ENCODE results near the gene PCAT7.
A peak's percentile ranks its signal among the peaks of the same experiment; 100 is the strongest.

The PCAT7 gene

DNA sequence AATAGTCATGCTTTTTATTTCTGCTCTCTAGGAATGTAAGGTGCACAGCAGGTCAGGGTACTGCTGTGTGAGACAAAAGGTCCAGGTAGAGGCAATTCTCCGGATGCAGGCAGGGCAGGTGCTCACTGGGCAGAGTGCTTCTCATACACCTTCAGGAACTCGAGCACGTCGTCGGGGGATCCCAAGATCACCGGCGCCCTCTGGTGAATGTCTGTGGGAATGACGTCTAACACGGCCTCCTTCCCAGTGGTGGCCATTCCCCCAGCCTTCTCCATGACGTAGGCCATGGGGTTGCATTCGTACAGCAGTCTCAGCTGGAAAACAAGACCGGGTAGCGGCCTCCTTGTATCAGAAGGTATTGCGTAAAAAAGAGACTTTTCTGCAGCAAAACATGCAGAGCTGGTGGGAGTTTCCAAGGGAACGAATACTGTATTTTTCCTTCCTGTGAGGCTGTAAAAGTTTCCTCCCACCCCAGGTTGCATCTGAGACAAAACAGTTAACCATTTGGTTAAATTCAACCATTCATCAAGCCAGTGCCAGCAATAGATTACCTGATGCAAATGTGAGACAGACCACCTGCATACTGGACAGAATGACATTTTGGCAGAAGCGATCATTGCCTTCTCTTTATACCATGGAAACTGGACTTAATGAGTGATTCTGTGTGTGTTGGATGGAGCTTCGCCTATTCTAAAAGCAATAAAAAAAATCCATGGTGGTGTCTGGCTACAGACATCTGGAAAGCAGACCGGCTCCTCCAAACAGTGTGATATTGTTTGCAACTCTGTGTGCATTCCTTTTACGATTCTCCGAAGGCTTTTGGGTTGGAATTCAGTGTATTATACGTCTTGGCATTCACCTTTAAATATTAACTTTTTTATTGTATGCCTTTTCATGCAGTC is 48.6 kb downstream of the PCAT7 start:
- peak; percentile 74 for DNase-seq (ENCODE audit: low read depth)

DNA sequence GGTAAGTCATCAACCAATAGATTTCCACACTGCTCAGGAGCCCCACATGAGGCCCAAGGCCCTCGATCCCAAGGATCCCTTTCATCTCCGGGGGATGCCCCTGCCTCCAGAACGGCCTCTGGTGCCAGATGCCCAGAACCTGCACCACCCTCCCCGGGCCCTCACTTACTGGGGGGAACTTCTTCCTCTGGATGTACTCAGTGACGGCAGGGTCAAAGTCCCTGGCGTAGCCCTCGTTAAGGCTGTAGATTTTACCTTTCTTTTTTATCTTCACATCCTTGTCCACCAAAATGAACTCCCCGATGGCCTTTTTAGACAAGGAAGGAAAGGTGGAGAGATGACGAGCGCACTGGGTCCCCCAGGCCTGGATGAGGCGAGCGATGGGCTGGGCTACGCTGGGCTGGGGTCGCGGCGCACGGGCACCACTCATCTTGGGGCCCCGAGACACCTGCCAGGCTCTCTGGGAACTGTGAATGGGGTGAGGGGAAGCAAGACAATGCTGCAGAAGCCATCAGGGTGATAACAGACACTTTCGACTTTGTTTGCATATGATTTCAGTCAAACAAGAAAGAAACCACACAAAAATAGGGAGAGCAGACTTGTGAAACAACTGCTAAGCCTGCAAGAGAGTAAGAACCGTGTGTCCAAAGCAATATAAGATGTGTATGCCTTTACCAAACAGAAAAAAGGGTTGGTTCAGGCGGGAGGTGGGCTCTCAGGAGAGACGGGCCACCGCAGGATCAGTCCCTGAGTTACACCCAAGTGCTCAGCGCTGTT is 52.0 kb downstream of the PCAT7 start:
- no peak for DNase-seq (ENCODE audit: low read depth)

DNA sequence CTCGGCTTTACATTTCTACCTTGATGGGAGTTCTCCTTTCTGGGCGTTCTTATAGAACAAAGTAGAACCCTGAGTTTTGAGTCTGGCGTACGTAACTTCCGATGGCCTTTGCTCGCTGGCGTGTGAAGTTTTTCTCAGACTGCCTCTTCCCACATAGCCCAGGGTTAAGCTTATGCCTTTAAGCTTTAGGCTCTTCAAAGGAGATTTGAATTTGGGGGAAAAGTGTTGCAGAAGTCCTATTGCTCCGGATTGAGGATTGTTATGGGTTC is 52.5 kb downstream of the PCAT7 start:
- DNase-seq (ENCODE audit: low read depth): no peak

DNA sequence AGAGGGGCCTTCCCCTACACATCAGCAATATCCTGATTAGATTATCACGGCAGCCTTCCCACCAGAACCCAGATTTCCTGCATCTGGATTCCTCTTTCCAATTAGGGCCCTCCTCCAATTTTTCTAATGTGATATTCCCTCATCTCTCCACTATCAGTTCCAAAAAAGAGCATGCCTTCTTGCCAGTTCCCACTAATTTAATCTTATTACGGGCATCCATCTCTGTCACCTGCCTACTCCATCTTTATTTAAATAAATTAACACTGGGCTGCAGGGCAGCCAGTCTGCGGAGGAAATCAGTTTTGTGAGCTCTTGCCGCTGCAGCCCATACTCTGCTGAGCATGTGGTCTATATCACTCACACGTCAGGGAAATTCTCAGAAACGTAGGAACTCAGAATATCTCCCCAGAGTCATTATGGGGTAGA is 55.3 kb downstream of the PCAT7 start:
- DNase-seq (ENCODE audit: low read depth): no peak

DNA sequence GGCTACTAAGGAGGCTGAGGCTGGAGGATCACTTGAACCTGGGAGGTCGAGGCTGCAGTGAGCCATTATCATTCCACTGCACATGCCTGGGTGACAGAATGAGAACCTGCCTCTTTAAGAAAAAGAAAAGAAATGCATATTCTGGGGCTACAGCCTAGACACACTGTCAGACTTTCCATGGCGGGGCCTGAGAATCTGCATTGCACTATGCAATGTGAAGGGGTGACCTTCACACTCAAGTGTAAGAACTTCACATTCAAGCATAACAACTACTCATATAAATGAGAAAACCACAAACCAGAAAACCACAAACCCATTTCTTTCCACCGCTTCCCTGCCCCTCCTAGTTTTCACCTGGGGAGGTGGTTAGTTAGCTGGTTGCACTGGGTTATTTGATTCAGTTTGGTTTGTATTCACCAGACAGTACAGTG is 56.8 kb downstream of the PCAT7 start:
- DNase-seq (ENCODE audit: low read depth): no peak

DNA sequence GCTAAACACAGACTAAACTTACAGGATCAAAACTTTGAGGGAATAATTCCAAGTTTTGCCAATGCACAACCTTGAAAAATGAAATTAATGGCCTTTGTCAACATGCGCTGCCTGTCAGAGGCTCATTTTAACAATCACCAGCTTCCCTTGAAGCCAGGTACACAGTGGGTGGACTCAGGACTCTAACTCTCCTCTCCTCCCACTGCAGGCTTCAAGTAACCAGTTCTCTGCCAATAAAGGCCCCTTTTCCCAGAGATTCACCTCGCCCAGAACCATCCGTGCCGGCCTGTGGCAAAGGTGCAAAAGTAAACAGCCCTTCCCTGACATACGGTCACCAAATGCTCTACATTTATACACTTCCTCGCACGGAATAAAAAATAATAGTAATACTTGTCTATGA is 57.2 kb downstream of the PCAT7 start:
- no peak for DNase-seq (ENCODE audit: low read depth)

DNA sequence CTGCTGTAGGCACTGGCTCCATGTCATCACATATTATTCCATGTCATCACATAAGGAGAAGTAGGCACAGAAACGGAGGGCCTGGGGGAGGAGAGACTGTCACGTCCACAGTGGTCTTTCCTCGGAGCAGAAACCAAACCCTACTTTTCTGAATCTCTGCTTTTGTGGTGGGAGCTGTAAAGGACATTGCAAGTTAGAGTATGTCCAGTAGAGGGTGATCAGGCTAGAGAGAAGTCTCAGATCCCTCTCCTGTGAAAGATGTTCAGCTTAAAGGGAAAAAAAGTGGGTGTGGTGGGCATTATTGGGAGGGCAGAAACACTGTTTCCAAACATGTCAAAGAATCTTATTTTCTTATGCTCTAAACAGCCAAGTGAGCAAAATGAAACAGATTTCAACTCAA is 58.1 kb downstream of the PCAT7 start:
- peak; percentile 6 for DNase-seq (ENCODE audit: low read depth)

DNA sequence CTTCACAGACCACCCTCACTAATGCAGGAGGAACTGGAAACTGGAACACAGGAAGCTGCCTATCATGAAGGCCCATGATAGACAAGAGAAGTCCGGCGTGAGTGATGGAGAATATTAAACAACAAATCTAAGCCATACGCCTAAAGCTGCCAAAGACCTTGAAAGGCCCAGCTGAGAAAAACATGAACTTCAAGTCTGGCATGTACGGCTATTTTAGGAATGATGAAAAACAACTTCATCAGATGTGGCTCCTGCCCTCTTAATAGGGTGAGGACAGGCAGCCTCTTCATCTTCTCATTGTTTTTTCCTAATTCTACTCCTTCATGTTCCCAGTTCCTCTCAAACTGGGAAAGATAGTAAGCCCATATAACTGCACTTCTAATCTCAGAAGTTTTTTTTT is 64.1 kb downstream of the PCAT7 start:
- DNase-seq (ENCODE audit: low read depth): peak; percentile 5

Measured in EH (cell line).